Transverse colon (tissue), 4 donors: Measurements from ENCODE around the gene GRIK4. TPM values are rescaled to one million over a fixed set of nuclear protein-coding genes. Genes with fewer than 3 reads are reported as not detected.

ENCODE experiments used
- DNase-seq: peaks from one replicate; pipeline ENCODE4 v3.0.0-alpha.2; 2019
- H3K27ac ChIP-seq, 4 donors: fragments of 200-600 bp; sonication (generic); 2 replicates each; pipeline ENCODE4 v1.5.1; 2016 to 2018; ENCODE audit warnings: inconsistent platforms in 4 of 4
- H3K27me3 ChIP-seq: fragments of 200-600 bp; sonication (generic); 2 replicates; pipeline ENCODE4 v1.5.1; 2017; ENCODE audit warnings: inconsistent platforms
- H3K36me3 ChIP-seq, 4 donors: fragments of 200-600 bp; sonication (generic); 2 replicates each; pipeline ENCODE4 v1.5.1; 2017 to 2019; ENCODE audit warnings: inconsistent platforms in 4 of 4
- H3K4me1 ChIP-seq, 4 donors: fragments of 200-600 bp; sonication (generic); 2 replicates each; pipeline ENCODE4 v1.5.1; 2017 to 2020; ENCODE audit warnings: inconsistent platforms in 4 of 4
- H3K4me3 ChIP-seq, 4 donors: fragments of 200-600 bp; sonication (generic); 1 replicate in 1 of 4; 2 replicates in 3 of 4; pipeline versions ENCODE4 v1.5.1 to v1.6.1; 2017 to 2019; ENCODE audit warnings: inconsistent platforms in 4 of 4
- H3K9me3 ChIP-seq, 2 donors: fragments of 200-600 bp; sonication (generic); 2 replicates each; pipeline ENCODE4 v1.5.1; 2017 to 2019; ENCODE audit warnings: inconsistent platforms in 2 of 2
- CTCF ChIP-seq, 5 experiments: fragments of 200-600 bp in 3 of 5; fragments of 450-650 bp in 2 of 5; sonication (generic) in 3 of 5; IDR thresholded peaks; 1 replicate in 2 of 5; 2 replicates in 3 of 5; pipeline ENCODE4 v1.5.1; 2016 to 2017; ENCODE audit warnings: antibody characterized with exemption in 5 of 5, inconsistent platforms in 3 of 5, mild to moderate bottlenecking in 2 of 5, moderate library complexity in 1 of 5
- EP300 ChIP-seq: sonication (generic); formaldehyde crosslinking; IDR thresholded peaks from one replicate; pipeline ENCODE4 v1.6.1; 2017; ENCODE audit warnings: antibody characterized with exemption, low read depth
- POLR2A ChIP-seq: fragments of 450-650 bp; IDR thresholded peaks from one replicate; pipeline ENCODE4 v1.6.1; 2016; ENCODE audit warnings: antibody characterized with exemption, mild to moderate bottlenecking, moderate library complexity
- POLR2AphosphoS5 ChIP-seq, 3 donors: sonication (generic); formaldehyde crosslinking; IDR thresholded peaks; one replicate each; pipeline ENCODE4 v1.6.1; 2016; ENCODE audit warnings: antibody characterized with exemption in 3 of 3
- WGBS, 2 donors: methylation state at CpG; one replicate each; pipeline ENCODE4 v1.1.5; 2018; ENCODE audit warnings: low coverage in 1 of 2; 5-methylcytosine and 5-hydroxymethylcytosine counted together
- in situ Hi-C, 4 donors: fragments of 200-750 bp; cut with MboI; loops; one replicate each; pipeline versions ENCODE4 v1.15.0 to v1.15.1; 2017; ENCODE audit warnings: low sequenced_read_pairs in 3 of 4, low pct_ligation_motif_present in 1 of 4, low pct_unique_long_range_greater_than_20kb in 1 of 4
- intact Hi-C: fragments of 100-400 bp; cut with DNase I; formaldehyde crosslinking; loops from one replicate; pipeline ENCODE4 v1.15.1; 2023; ENCODE audit warnings: low total_unique reads
- total RNA-seq, 4 donors: library from RNA; depleted of rRNA; stranded (reverse); fragments of >200 nt; gene quantifications; one replicate each; pipeline ENCODE4 v1.1.0, GENCODE V29; 2016

Gene GRIK4
- total RNA-seq, 4 donors from 2014 or later, result 2.6 TPM; not detected in 3

- Histone ChIP-seq H3K4me1 (no peaks in the 10 kb centered on the region), H3K27me3 (no peaks in the 10 kb centered on the region), H3K36me3 (no peaks in the 10 kb centered on the region), H3K9me3 (no peaks in the 10 kb centered on the region), H3K27ac (no peak overlapping the region), H3K4me3 (no peak overlapping the region)
- DNase-seq, result no peak
- TF ChIP-seq CTCF (IDR thresholded peaks at IDR 0.05) (no peak), POLR2AphosphoS5 (IDR thresholded peaks at IDR 0.05) (no peak), POLR2A (no peak), EP300 (no peak)
- in situ Hi-C loops, result no loop called here
- 90 to 100% methylated on average over 1 to 6 of the region's 6 CpGs for WGBS, 2 donors
- intact Hi-C loops, result no loop called here
These were observed 140.3 kb downstream of the GRIK4 start for GRCh38 chr11:120651836-120652235.

GRCh38 chr11:120652705-120653335, 141.3 kb downstream of the GRIK4 start:
- Histone ChIP-seq H3K9me3 (no peaks in the 10 kb centered on the region), H3K4me3 (no peak overlapping the region), H3K27ac (no peak overlapping the region), H3K4me1 (no peaks in the 10 kb centered on the region), H3K27me3 (no peaks in the 10 kb centered on the region), H3K36me3 (no peaks in the 10 kb centered on the region)
- DNase-seq, result no peak
- intact Hi-C loops, result no loop called here
- 91 to 100% methylated on average over 2 to 3 of the region's 3 CpGs for WGBS, 2 donors
- in situ Hi-C loops, result no loop called here
- TF ChIP-seq EP300 (no peak), CTCF (IDR thresholded peaks at IDR 0.05) (no peak), POLR2AphosphoS5 (IDR thresholded peaks at IDR 0.05) (no peak), POLR2A (no peak)

- Histone ChIP-seq H3K27ac (no peak overlapping the region), H3K9me3 (no peaks in the 10 kb centered on the region), H3K27me3 (no peaks in the 10 kb centered on the region), H3K36me3 (no peaks in the 10 kb centered on the region), H3K4me3 (no peak overlapping the region), H3K4me1 (no peaks in the 10 kb centered on the region)
- TF ChIP-seq EP300, result no peak
- TF ChIP-seq POLR2A, result no peak
- TF ChIP-seq POLR2AphosphoS5 (IDR thresholded peaks at IDR 0.05), result no peak
- TF ChIP-seq CTCF (IDR thresholded peaks at IDR 0.05), result no peak
- intact Hi-C loops (no loop called here), in situ Hi-C loops (no loop called here)
- 81 to 100% methylated on average over 4 to 5 of the region's 5 CpGs for WGBS, 2 donors
- no peak for DNase-seq
These were observed 144.0 kb downstream of the GRIK4 start for GRCh38 chr11:120655589-120655988.

GRCh38 chr11:120657306-120658070, 145.9 kb downstream of the GRIK4 start:
- H3K4me3 ChIP-seq, result no peak overlapping the region
- 85 to 100% methylated on average over 1 to 6 of the region's 6 CpGs for WGBS, 2 donors
- in situ Hi-C loops, result no loop called here
- TF ChIP-seq CTCF (IDR thresholded peaks at IDR 0.05), result no peak
- no peak for TF ChIP-seq POLR2A
- no peak for TF ChIP-seq EP300
- no peak for TF ChIP-seq POLR2AphosphoS5 (IDR thresholded peaks at IDR 0.05)
- H3K27me3 ChIP-seq, result peaks cover 6% of the 10 kb centered on the region
- no peak overlapping the region for H3K27ac ChIP-seq
- intact Hi-C loops, result no loop called here
- H3K4me1 ChIP-seq, result no peaks in the 10 kb centered on the region
- H3K9me3 ChIP-seq, result no peaks in the 10 kb centered on the region
- no peak for DNase-seq
- no peaks in the 10 kb centered on the region for H3K36me3 ChIP-seq
